Esophagus squamous epithelium (tissue), 4 donors: Measurements from ENCODE around the gene KIFC3.

Experiments used
- POLR2A ChIP-seq, 4 donors: fragments of 450-650 bp; IDR thresholded peaks; one replicate each; pipeline ENCODE4 v1.6.1; 2017; ENCODE audit warnings: antibody characterized with exemption in 4 of 4, mild to moderate bottlenecking in 4 of 4, moderate library complexity in 3 of 4
- TF ChIP-seq, protein P1 (sequence below), 6 experiments: fragments of 450-650 bp in 4 of 6; fragments of 200-600 bp in 2 of 6; sonication (generic) in 2 of 6; IDR thresholded peaks; one replicate each; pipeline ENCODE4 v1.5.1; 2016 to 2019; ENCODE audit warnings: antibody characterized with exemption in 6 of 6, mild to moderate bottlenecking in 4 of 6, moderate library complexity in 4 of 6

DNA sequence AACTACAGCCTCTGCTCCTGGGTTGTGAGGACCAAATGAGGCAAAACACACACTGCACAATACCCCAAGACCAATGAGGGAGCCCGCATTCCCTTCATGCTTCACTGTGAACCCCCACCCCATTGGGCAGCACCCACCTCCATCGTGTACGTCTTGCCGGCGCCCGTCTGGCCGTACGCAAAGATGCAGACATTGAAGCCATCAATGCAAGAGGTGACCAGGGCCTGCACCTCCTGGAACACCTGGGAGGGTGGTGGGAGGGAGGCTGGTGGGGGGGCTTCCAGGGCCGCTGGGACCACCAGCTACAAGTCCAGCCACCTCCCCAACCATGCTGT is 38.3 kb downstream of the KIFC3 start:
- TF ChIP-seq POLR2A (IDR thresholded peaks at IDR 0.05): no peak
- TF ChIP-seq, protein P1, sequence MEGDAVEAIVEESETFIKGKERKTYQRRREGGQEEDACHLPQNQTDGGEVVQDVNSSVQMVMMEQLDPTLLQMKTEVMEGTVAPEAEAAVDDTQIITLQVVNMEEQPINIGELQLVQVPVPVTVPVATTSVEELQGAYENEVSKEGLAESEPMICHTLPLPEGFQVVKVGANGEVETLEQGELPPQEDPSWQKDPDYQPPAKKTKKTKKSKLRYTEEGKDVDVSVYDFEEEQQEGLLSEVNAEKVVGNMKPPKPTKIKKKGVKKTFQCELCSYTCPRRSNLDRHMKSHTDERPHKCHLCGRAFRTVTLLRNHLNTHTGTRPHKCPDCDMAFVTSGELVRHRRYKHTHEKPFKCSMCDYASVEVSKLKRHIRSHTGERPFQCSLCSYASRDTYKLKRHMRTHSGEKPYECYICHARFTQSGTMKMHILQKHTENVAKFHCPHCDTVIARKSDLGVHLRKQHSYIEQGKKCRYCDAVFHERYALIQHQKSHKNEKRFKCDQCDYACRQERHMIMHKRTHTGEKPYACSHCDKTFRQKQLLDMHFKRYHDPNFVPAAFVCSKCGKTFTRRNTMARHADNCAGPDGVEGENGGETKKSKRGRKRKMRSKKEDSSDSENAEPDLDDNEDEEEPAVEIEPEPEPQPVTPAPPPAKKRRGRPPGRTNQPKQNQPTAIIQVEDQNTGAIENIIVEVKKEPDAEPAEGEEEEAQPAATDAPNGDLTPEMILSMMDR (IDR thresholded peaks at IDR 0.05): no peak
